Measurements from ENCODE around the gene ZNF296. TPM values are rescaled to one million over a fixed set of nuclear protein-coding genes. Genes with fewer than 3 reads are reported as not detected.

ZNF296 gene
- polyA plus RNA-seq, 1 donor from 2014 or later: 1.4 TPM

- no peaks in the 10 kb centered on the region for H4K20me1 ChIP-seq (ENCODE audit: insufficient read depth)
- no peaks in the 10 kb centered on the region for H3K9me3 ChIP-seq (ENCODE audit: low read length)
- no peak overlapping the region for H3K4me3 ChIP-seq (ENCODE audit: low read length)
- peaks cover 10% of the 10 kb centered on the region for H3K79me2 ChIP-seq (replicated peaks; ENCODE audit: insufficient read depth, low read length)
- TF ChIP-seq CTCF (IDR thresholded peaks at IDR 0.05; ENCODE audit: poor library complexity, severe bottlenecking) (no peak), SMC3 (conservative IDR thresholded peaks at IDR 0.05; ENCODE audit: poor library complexity) (no peak), EP300 (conservative IDR thresholded peaks at IDR 0.05; ENCODE audit: poor library complexity, severe bottlenecking) (no peak), POLR2AphosphoS5 (IDR thresholded peaks at IDR 0.05) (no peak), MXI1 (conservative IDR thresholded peaks at IDR 0.05; ENCODE audit: poor library complexity, severe bottlenecking) (no peak), TAF1 (IDR thresholded peaks at IDR 0.05; ENCODE audit: low read depth) (no peak), EZH2 (IDR thresholded peaks at IDR 0.05; ENCODE audit: borderline replicate concordance, insufficient read depth, low read length, poor library complexity, severe bottlenecking) (no peak), RAD21 (conservative IDR thresholded peaks at IDR 0.05) (no peak), REST (IDR thresholded peaks at IDR 0.05; ENCODE audit: borderline replicate concordance) (no peak)
- no peak overlapping the region for H3K4me2 ChIP-seq (ENCODE audit: low read length)
- no peaks in the 10 kb centered on the region for H3K9me2 ChIP-seq (ENCODE audit: insufficient read depth, low read length)
- H3K9ac ChIP-seq (ENCODE audit: low read length): no peak overlapping the region
- no peak overlapping the region for H2AFZ ChIP-seq (ENCODE audit: low read depth, low read length)
- H3K36me3 ChIP-seq (ENCODE audit: insufficient read depth, low read length): no peaks in the 10 kb centered on the region
- H3F3A ChIP-seq (ENCODE audit: insufficient read depth, low read length, poor library complexity, severe bottlenecking): no peaks in the 10 kb centered on the region
- no peaks in the 10 kb centered on the region for H3K27me3 ChIP-seq (ENCODE audit: insufficient read depth, low read depth, low read length)
- no peak overlapping the region for H3K27ac ChIP-seq (ENCODE audit: low read length)
These were observed 24.2 kb downstream of the ZNF296 start for GRCh38 chr19:45051929-45052579.

- Histone ChIP-seq H4K20me1 (ENCODE audit: insufficient read depth) (no peaks in the 10 kb centered on the region), H3K9me2 (ENCODE audit: insufficient read depth, low read length) (no peaks in the 10 kb centered on the region), H2AFZ (ENCODE audit: low read depth, low read length) (no peak overlapping the region), H3K27ac (ENCODE audit: low read length) (no peak overlapping the region), H3F3A (ENCODE audit: insufficient read depth, low read length, poor library complexity, severe bottlenecking) (no peaks in the 10 kb centered on the region), H3K9me3 (ENCODE audit: low read length) (no peaks in the 10 kb centered on the region), H3K4me3 (ENCODE audit: low read length) (no peak overlapping the region), H3K36me3 (ENCODE audit: insufficient read depth, low read length) (no peaks in the 10 kb centered on the region), H3K27me3 (ENCODE audit: insufficient read depth, low read depth, low read length) (no peaks in the 10 kb centered on the region), H3K4me2 (ENCODE audit: low read length) (no peak overlapping the region), H3K79me2 (replicated peaks; ENCODE audit: insufficient read depth, low read length) (peaks cover 11% of the 10 kb centered on the region), H3K9ac (ENCODE audit: low read length) (no peak overlapping the region)
- TF ChIP-seq REST (IDR thresholded peaks at IDR 0.05; ENCODE audit: borderline replicate concordance): no peak
- no peak for TF ChIP-seq CTCF (IDR thresholded peaks at IDR 0.05; ENCODE audit: poor library complexity, severe bottlenecking)
- TF ChIP-seq EZH2 (IDR thresholded peaks at IDR 0.05; ENCODE audit: borderline replicate concordance, insufficient read depth, low read length, poor library complexity, severe bottlenecking): no peak
- no peak for TF ChIP-seq RAD21 (conservative IDR thresholded peaks at IDR 0.05)
- TF ChIP-seq SMC3 (conservative IDR thresholded peaks at IDR 0.05; ENCODE audit: poor library complexity): no peak
- TF ChIP-seq EP300 (conservative IDR thresholded peaks at IDR 0.05; ENCODE audit: poor library complexity, severe bottlenecking): no peak
- TF ChIP-seq MXI1 (conservative IDR thresholded peaks at IDR 0.05; ENCODE audit: poor library complexity, severe bottlenecking): no peak
- TF ChIP-seq POLR2AphosphoS5 (IDR thresholded peaks at IDR 0.05): no peak
- no peak for TF ChIP-seq TAF1 (IDR thresholded peaks at IDR 0.05; ENCODE audit: low read depth)
These were observed 26.2 kb downstream of the ZNF296 start for GRCh38 chr19:45050036-45050435.

Data from neural cell (in vitro differentiated cells).